ENCODE results near the gene DYNLRB1. TPM values are rescaled to one million over a fixed set of nuclear protein-coding genes. Genes with fewer than 3 reads are reported as not detected.
"Not testable (repeated sequence)": the region's sequence is repeated elsewhere in the genome, so short reads cannot be mapped to it uniquely, and the experiment has no call there.

The DYNLRB1 gene
- total RNA-seq, 2 experiments from 2014 or later = 83.5 to 122 TPM

DNA sequence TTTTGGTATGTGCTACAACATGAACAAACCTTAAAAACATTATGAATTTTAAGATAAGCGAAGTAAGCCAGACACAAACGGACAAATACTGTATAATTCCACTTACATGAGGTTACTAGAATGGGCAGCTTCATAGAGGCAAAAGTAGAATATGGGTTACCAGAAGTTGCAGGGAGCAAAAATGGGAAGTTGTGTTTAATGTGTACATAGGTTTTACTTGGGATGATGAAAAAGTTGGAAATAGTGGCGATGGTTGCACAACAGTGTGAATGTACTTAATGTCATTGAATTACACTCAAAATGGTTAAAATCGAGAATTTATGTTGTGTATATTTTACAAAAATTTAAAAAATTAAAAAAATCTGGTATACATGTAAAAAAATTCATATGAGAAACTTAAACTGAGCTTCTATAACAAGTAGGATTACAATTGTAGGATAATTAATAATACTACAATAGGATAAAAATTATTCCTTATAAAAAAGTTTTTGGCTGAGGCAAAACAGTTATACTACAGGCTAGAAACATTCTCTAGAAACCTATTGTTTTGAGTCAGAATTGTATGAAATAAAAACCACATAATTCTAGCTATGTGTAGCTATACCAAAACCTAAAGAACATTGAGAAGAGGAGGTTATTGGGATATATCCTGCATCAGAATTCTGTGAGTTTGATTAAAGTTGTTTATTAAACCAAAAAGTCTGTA, 24.8 kb upstream of the DYNLRB1 start:
- DNase-seq (no peak), ATAC-seq (peak; percentile 39)
- peaks cover 3% of the 10 kb centered on the region for H3K4me1 Mint-ChIP-seq
- no peaks in the 10 kb centered on the region for H3K9me3 Mint-ChIP-seq (ENCODE audit: low read depth)
- POLR2A ChIA-PET = no interaction called here
- CTCF ChIA-PET = interaction anchor here (1.0 to 2.7 kb wide), 4 partner anchors 14 to 179 kb away, joined by 3 to 12 read pairs (median 4); no protein-coding TSS in a partner anchor
- no peak overlapping the region for H3K27ac Mint-ChIP-seq
- H3K36me3 Mint-ChIP-seq (ENCODE audit: low read depth) = peaks cover 44% of the 10 kb centered on the region
- intact Hi-C loops (cut with DNase I, micrococcal nuclease) = no loop called here
- H3K27me3 Mint-ChIP-seq = no peaks in the 10 kb centered on the region
- H3K4me3 Mint-ChIP-seq = no peak overlapping the region

GRCh38 chr20:34491932-34492509, 24.2 kb upstream of the DYNLRB1 start:
- ATAC-seq (no peak), DNase-seq (no peak)
- H3K27me3 Mint-ChIP-seq = no peaks in the 10 kb centered on the region
- intact Hi-C loops (cut with DNase I, micrococcal nuclease) = no loop called here
- POLR2A ChIA-PET = no interaction called here
- no peaks in the 10 kb centered on the region for H3K9me3 Mint-ChIP-seq (ENCODE audit: low read depth)
- peaks cover 47% of the 10 kb centered on the region for H3K36me3 Mint-ChIP-seq (ENCODE audit: low read depth)
- no peak overlapping the region for H3K27ac Mint-ChIP-seq
- H3K4me1 Mint-ChIP-seq = peaks cover 3% of the 10 kb centered on the region
- H3K4me3 Mint-ChIP-seq = no peak overlapping the region
- CTCF ChIA-PET = interaction anchor here (1.0 to 2.7 kb wide), 4 partner anchors 15 to 179 kb away, joined by 3 to 12 read pairs (median 4); no protein-coding TSS in a partner anchor

DNA sequence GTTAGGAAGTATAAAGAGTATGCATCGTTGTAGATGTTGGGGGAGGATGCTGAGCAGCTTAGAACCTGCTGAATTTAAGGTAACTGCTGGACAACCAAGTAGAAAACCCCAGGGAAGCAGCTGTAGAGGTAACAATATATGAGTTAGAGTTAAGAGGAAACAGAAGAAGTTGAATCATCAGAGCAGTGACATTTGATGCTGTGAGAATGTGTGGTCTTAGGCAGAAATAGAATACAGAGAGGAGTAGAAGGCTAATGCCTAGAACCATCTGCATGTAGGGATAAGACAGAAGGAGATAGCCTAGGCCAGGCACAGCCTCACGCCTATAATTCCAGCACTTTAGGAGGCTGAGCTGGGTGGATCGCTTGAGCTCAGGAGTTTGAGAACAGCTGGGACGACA, 22.6 kb upstream of the DYNLRB1 start:
- H3K27me3 Mint-ChIP-seq = no peaks in the 10 kb centered on the region

DNA sequence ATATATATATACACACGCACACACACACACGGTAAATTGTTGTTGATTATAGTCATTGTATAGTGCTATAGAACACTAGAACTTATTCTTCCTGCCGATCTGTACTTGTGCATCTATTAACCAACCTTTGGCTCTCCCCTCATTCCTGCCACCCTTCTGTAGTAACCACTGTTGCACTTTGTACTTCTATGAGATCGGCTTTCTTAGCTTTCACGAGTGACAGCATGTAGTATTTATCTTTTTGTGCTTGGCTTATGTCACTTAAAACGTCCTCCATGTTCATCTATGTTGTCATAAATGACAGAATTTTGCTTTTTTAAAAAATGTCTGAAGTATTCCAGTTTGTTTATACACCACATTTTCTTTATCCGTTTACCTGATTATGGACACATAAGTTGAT, 20.9 kb upstream of the DYNLRB1 start:
- CTCF ChIA-PET = interaction anchor here (0.5 to 1.3 kb wide), 2 partner anchors 181 to 624 kb away, joined by 3 to 4 read pairs; no protein-coding TSS in a partner anchor
- Mint-ChIP-seq H3K27me3 (no peaks in the 10 kb centered on the region), H3K9me3 (ENCODE audit: low read depth) (peaks cover 7% of the 10 kb centered on the region), H3K4me1 (peaks cover 3% of the 10 kb centered on the region), H3K36me3 (ENCODE audit: low read depth) (peaks cover 64% of the 10 kb centered on the region), H3K4me3 (no peak overlapping the region), H3K27ac (no peak overlapping the region)
- intact Hi-C loops (cut with DNase I, micrococcal nuclease) = no loop called here
- POLR2A ChIA-PET = no interaction called here
- ATAC-seq (no peak), DNase-seq (no peak)

More for the DNA sequence above, 22.6 kb upstream of the DYNLRB1 start:
- CTCF ChIA-PET = interaction anchor here (1.1 to 1.3 kb wide), 2 partner anchors 10 to 22 kb away, joined by 4 to 5 read pairs; partner anchors contain the start of gene DYNLRB1
- Mint-ChIP-seq H3K36me3 (ENCODE audit: low read depth) (peaks cover 61% of the 10 kb centered on the region), H3K9me3 (ENCODE audit: low read depth) (peaks cover 6% of the 10 kb centered on the region), H3K27ac (no peak overlapping the region), H3K4me3 (no peak overlapping the region), H3K4me1 (peaks cover 3% of the 10 kb centered on the region)
- ATAC-seq (no peak), DNase-seq (no peak)
- intact Hi-C loops (cut with DNase I, micrococcal nuclease) = no loop called here
- POLR2A ChIA-PET = no interaction called here

DNA sequence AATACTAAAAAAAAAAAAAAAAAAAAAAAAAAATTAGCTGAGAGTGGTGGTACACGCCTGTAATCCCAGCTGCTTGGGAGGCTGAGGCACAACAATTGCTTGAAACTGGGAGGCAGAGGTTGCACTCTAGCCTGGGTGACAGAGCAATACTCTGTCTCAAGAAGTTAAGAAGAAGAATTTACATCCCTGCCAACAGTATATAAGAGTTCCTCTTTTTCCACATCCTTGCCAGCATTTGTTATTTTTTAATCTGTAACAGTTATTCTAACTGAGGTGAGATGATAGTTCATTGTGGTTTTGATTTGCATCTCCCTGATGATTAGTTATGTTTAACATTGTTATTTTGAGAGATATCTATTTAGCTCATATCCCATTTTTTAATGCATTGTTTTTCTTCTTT, 20.3 kb upstream of the DYNLRB1 start:
- intact Hi-C loops (cut with DNase I, micrococcal nuclease) = no loop called here
- Mint-ChIP-seq H3K36me3 (ENCODE audit: low read depth) (peaks cover 66% of the 10 kb centered on the region), H3K9me3 (ENCODE audit: low read depth) (peaks cover 13% of the 10 kb centered on the region), H3K4me1 (peaks cover 3% of the 10 kb centered on the region), H3K27ac (no peak overlapping the region), H3K27me3 (no peaks in the 10 kb centered on the region), H3K4me3 (no peak overlapping the region)
- CTCF ChIA-PET = interaction anchor here (0.5 to 1.3 kb wide), 3 partner anchors 182 to 623 kb away, joined by 3 to 4 read pairs (median 3); no protein-coding TSS in a partner anchor
- POLR2A ChIA-PET = interaction anchor here (0.6 kb wide), 1 partner anchor 985 kb away, joined by 4 read pairs; no protein-coding TSS in a partner anchor
- ATAC-seq = no peak
- DNase-seq = no peak

DNA sequence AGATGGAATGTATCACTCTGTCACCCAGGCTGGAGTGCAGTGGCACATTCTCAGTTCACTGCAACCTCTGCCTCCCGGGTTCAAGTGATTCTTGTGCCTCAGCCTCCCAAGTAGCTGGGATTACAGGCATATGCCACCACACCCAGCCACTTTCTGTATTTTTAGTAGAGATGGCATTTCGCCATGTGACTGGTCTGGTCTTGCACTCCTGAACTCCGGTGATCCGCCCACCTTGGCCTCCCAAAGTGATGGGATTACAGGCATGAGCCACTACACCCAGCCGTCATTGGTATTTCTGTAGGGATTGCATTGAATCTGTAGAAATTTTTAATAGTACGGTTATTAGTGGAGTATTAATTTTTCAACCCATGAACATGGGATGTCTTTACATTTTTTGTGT, 18.6 kb upstream of the DYNLRB1 start:
- ATAC-seq; H3K27ac Mint-ChIP-seq; DNase-seq; H3K4me3 Mint-ChIP-seq; H3K27me3 Mint-ChIP-seq; intact Hi-C loops (cut with DNase I, micrococcal nuclease); H3K4me1 Mint-ChIP-seq: not testable (repeated sequence)
- ChIA-PET POLR2A (interaction anchor here (0.6 kb wide), 1 partner anchor 15 kb away, joined by 5 read pairs; no protein-coding TSS in a partner anchor), CTCF (interaction anchor here (1.1 to 1.2 kb wide), 2 partner anchors 185 to 201 kb away, joined by 4 to 5 read pairs; no protein-coding TSS in a partner anchor)
- Mint-ChIP-seq H3K36me3 (ENCODE audit: low read depth) (peaks cover 68% of the 10 kb centered on the region), H3K9me3 (ENCODE audit: low read depth) (peaks cover 14% of the 10 kb centered on the region)

GRCh38 chr20:34500823-34501222, 15.4 kb upstream of the DYNLRB1 start:
- Mint-ChIP-seq H3K27ac (no peak overlapping the region), H3K36me3 (ENCODE audit: low read depth) (peaks cover 57% of the 10 kb centered on the region), H3K4me1 (no peaks in the 10 kb centered on the region), H3K27me3 (no peaks in the 10 kb centered on the region), H3K4me3 (no peak overlapping the region), H3K9me3 (ENCODE audit: low read depth) (peaks cover 14% of the 10 kb centered on the region)
- no peak for ATAC-seq
- intact Hi-C loops (cut with DNase I, micrococcal nuclease) = no loop called here
- ChIA-PET POLR2A (no interaction called here), CTCF (no interaction called here)
- no peak for DNase-seq

DNA sequence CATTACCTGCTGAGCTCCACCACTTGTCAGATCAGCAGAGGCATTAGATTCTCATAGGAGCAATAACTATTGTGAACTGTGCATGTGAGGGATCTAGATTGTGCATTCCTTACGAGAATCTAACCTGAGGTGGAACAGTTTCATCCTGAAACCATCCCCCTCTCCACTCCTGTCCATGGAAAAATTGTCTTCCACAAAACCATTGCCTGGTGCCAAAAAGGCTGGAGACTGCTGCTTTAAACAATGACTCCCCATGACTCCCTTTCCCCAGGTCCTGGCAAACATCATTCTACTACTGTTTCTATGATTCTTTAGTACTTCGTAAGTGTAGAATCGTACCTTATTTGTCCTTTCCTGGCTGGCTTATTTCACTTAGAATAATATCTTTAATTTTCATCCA, 9.7 kb upstream of the DYNLRB1 start:
- CTCF ChIA-PET = interaction anchor here (1.2 kb wide), 1 partner anchor 194 kb away, joined by 3 read pairs; no protein-coding TSS in a partner anchor

GRCh38 chr20:34507702-34508413, 8.4 kb upstream of the DYNLRB1 start:
- no peak overlapping the region for H3K27ac Mint-ChIP-seq
- H3K36me3 Mint-ChIP-seq (ENCODE audit: low read depth) = peaks cover 15% of the 10 kb centered on the region
- no peak overlapping the region for H3K4me3 Mint-ChIP-seq
- no peaks in the 10 kb centered on the region for H3K9me3 Mint-ChIP-seq (ENCODE audit: low read depth)
- H3K4me1 Mint-ChIP-seq = peaks cover under 1% of the 10 kb centered on the region
- H3K27me3 Mint-ChIP-seq = no peaks in the 10 kb centered on the region
- intact Hi-C loops (cut with DNase I, micrococcal nuclease) = no loop called here
- ATAC-seq = no peak
- ChIA-PET POLR2A (no interaction called here), CTCF (no interaction called here)
- DNase-seq = no peak

More for the DNA sequence above, 9.7 kb upstream of the DYNLRB1 start:
- intact Hi-C loops (cut with DNase I, micrococcal nuclease) = no loop called here
- POLR2A ChIA-PET = no interaction called here
- DNase-seq (no peak), ATAC-seq (no peak)
- no peaks in the 10 kb centered on the region for H3K9me3 Mint-ChIP-seq (ENCODE audit: low read depth)
- no peak overlapping the region for H3K4me3 Mint-ChIP-seq
- no peaks in the 10 kb centered on the region for H3K4me1 Mint-ChIP-seq
- peaks cover 17% of the 10 kb centered on the region for H3K36me3 Mint-ChIP-seq (ENCODE audit: low read depth)
- H3K27me3 Mint-ChIP-seq = no peaks in the 10 kb centered on the region
- H3K27ac Mint-ChIP-seq = no peak overlapping the region

- Mint-ChIP-seq H3K27ac (no peak overlapping the region), H3K4me1 (peaks cover 13% of the 10 kb centered on the region), H3K36me3 (ENCODE audit: low read depth) (peaks cover 6% of the 10 kb centered on the region), H3K27me3 (no peaks in the 10 kb centered on the region), H3K4me3 (no peak overlapping the region), H3K9me3 (ENCODE audit: low read depth) (no peaks in the 10 kb centered on the region)
- DNase-seq (no peak), ATAC-seq (no peak)
- POLR2A ChIA-PET = no interaction called here
- CTCF ChIA-PET = interaction anchor here (0.7 to 1.0 kb wide), 3 partner anchors 208 to 1066 kb away, joined by 3 to 4 read pairs (median 3); partner anchors contain the start of gene AHCY
- intact Hi-C loops (cut with DNase I, micrococcal nuclease) = no loop called here
Measured at GRCh38 chr20:34510575-34510974, 5.6 kb upstream of the DYNLRB1 start.

- Mint-ChIP-seq H3K4me1 (peaks cover 13% of the 10 kb centered on the region), H3K9me3 (ENCODE audit: low read depth) (no peaks in the 10 kb centered on the region), H3K27ac (no peak overlapping the region), H3K27me3 (no peaks in the 10 kb centered on the region), H3K4me3 (no peak overlapping the region), H3K36me3 (ENCODE audit: low read depth) (peaks cover 6% of the 10 kb centered on the region)
- ChIA-PET CTCF (interaction anchor here (0.6 to 2.1 kb wide), 4 partner anchors 14 to 1329 kb away, joined by 3 to 9 read pairs (median 4); no protein-coding TSS in a partner anchor), POLR2A (no interaction called here)
- no peak for ATAC-seq
- no peak for DNase-seq
- intact Hi-C loops (cut with DNase I, micrococcal nuclease) = no loop called here
Measured at GRCh38 chr20:34511891-34512265, 4.3 kb upstream of the DYNLRB1 start.

Data from activated CD4-positive, alpha-beta T cell treated with anti-CD3 and anti-CD28 coated beads for 36 hours (primary cell).